ENCODE results near the gene SULT4A1.

GRCh38 chr22:43814264-43814663 lies 48.0 kb downstream of the SULT4A1 start:
- TF ChIP-seq CREB1 (IDR thresholded peaks at IDR 0.05) (no peak), CEBPB (IDR thresholded peaks at IDR 0.05; ENCODE audit: low read depth, low read length) (no peak), EP300 (IDR thresholded peaks at IDR 0.05; ENCODE audit: borderline replicate concordance in 1 of 2, low read depth in 2 of 2, low read length in 2 of 2) (no peak), CTCF (IDR thresholded peaks at IDR 0.05; ENCODE audit: control extremely low read depth in 1 of 3, insufficient read depth in 1 of 3, low read depth in 1 of 3, low read length in 3 of 3) (no peak), SIX5 (IDR thresholded peaks at IDR 0.05; ENCODE audit: low read depth, low read length) (no peak), EZH2 (IDR thresholded peaks at IDR 0.05; ENCODE audit: low read depth, low read length, severe bottlenecking) (no peak), YY1 (IDR thresholded peaks at IDR 0.05; ENCODE audit: low read depth, low read length) (no peak), SRF (IDR thresholded peaks at IDR 0.05; ENCODE audit: low read depth, low read length) (no peak), POLR2A (IDR thresholded peaks at IDR 0.05; ENCODE audit: control extremely low read depth in 1 of 2, low read depth in 2 of 2, low read length in 2 of 2) (no peak), SP4 (IDR thresholded peaks at IDR 0.05; ENCODE audit: low read length) (no peak), MAX (IDR thresholded peaks at IDR 0.05) (no peak), POLR2AphosphoS5 (IDR thresholded peaks at IDR 0.05; ENCODE audit: low read depth, low read length) (no peak)
